HTR-8/SVneo (cell line): ENCODE measurements around the gene TMEM125.

Source experiments
- DNase-seq: peaks from one replicate; pipeline ENCODE4 v3.0.0; 2011; ENCODE audit warnings: low spot score, mixed read lengths; ENCODE audit not compliant: insufficient read length
- FAIRE-seq: peaks from 2 replicates; lab custom pipeline; 2011; peaks lifted over from hg19 to GRCh38; lab: Jason Lieb, UNC

Gene TMEM125

DNA sequence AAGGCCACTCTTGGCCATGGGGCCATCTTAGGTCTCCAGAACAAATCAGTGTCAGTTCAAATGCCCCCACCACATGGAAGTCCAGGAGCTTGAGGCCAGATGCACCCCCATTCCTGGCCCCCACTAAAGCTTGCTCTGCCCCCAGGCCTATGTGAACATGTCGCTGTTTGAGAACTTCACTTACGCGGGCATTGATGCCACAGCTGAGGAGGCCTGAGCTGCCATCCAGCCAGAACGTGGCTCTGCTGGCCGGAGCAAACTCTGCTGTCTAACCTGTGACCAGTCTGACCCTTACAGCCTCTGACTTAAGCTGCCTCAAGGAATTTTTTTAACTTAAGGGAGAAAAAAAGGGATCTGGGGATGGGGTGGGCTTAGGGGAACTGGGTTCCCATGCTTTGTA, 52.7 kb downstream of the TMEM125 start:
- FAIRE-seq (no peak), DNase-seq (no peak)
